Pons (tissue), 1 donor: ENCODE data around the gene DHDH.
A peak's percentile ranks its signal among the peaks of the same experiment; 100 is the strongest.

ENCODE experiments used
- DNase-seq: peaks from one replicate; pipeline ENCODE4 v3.0.0-alpha.2; 2016; ENCODE audit warnings: low spot score

Gene DHDH

DNA sequence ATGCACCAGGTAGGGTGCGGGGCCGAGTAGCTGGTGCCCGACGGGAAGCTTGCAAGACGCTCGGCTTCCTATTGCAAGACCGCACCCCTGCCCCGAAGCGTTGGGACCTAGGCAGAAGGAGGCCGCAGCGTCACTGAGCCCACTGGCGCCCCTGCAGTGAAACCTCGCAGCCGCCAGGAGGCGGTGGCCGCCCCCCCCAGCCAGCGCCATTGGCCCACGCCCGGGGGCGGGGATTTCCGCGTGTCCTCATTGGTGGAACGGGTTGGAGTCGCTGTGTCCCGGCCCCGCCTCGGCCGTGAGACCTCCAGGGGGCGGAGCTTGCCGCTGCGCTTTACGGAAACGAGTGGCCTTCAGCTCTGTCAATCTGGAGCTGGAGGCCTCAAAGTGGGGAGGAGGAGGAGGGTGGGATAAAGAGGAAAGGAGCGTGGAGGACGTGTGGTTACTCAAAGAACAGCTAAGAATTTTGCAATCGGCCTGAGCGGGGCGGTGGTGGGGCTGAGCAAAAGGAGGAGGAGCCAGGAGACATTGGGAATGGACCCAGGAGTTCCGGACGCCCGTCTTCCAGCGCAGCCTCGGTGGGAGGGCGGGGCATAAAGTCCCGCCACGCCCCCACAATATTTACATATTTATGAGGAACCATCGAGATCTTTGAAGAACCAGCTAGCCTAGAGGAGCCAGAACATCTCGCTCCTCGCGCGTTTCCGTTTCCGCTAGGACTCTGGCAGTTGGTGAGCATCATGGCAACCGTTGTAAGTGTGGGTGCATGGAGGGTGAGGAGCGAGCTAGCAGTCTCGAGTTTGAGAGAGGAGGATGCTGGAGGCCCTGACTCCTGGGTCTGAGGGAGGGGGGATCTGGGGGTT lies 59.9 kb downstream of the DHDH start, which contains the start of the genes GYS1 and RUVBL2:
TSS of gene GYS1 (minus strand) at position 135 of the 860 bp plus-strand sequence. CDS start 197 bp downstream, outside the sequence.
TSS of gene RUVBL2 (plus strand) at position 713 of the 860 bp plus-strand sequence. CDS start at position 738, 25 bp downstream.
- DNase-seq, result peak; percentile 100

GRCh38 chr19:48994035-48994386 lies 60.5 kb downstream of the DHDH start:
- DNase-seq, result peak; percentile 37
